CD4-positive, alpha-beta T cell treated with Interleukin-21 for 1 hour (primary cell): ENCODE measurements around the gene FGF18.

Experiments
- DNase-seq: peaks from one replicate; pipeline ENCODE4 v3.0.0-alpha.2; 2020

The FGF18 gene

DNA sequence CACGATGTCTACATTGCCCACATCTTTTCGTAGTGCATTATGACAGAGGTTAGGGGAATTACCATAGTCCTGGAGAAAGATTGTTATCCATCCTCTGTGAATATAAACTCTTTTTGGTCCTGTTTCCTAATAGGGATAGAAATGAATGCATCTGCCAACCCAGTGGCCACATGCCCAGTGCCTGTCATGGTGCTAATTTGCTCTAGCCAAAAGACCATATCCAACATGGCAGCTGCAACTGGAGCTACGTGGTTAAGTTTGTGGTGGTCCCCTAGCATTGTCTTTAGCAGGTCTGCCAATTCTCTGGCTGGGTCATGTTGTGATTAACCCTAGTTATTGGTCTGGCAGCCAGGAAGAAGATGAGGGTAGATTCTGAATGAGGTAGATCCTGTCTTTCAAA, 87.5 kb downstream of the FGF18 start:
- DNase-seq = no peak
